Mesothelial cell of epicardium (in vitro differentiated cells): ENCODE results near the gene CD44. TPM values are rescaled to one million over a fixed set of nuclear protein-coding genes. Genes with fewer than 3 reads are reported as not detected.

Experiments
- DNase-seq, 2 experiments: peaks; one replicate each; pipeline ENCODE4 v3.0.0; 2021; ENCODE audit warnings: low spot score in 2 of 2; ENCODE audit not compliant: unreplicated experiment in 2 of 2
- H3K27ac Mint-ChIP-seq: 2 replicates; pipeline ENCODE4 v1.8.0; 2021; ENCODE audit warnings: mixed read lengths
- H3K27me3 Mint-ChIP-seq: 2 replicates; pipeline ENCODE4 v1.8.0; 2021; ENCODE audit warnings: low read depth, mixed read lengths
- H3K36me3 Mint-ChIP-seq: 2 replicates; pipeline ENCODE4 v1.8.0; 2021; ENCODE audit warnings: mixed read lengths
- H3K4me1 Mint-ChIP-seq: 2 replicates; pipeline ENCODE4 v1.8.0; 2021; ENCODE audit warnings: mixed read lengths
- H3K4me3 Mint-ChIP-seq: 2 replicates; pipeline ENCODE4 v1.8.0; 2021; ENCODE audit warnings: mild to moderate bottlenecking, moderate library complexity, mixed read lengths
- H3K9me3 Mint-ChIP-seq: 2 replicates; pipeline ENCODE4 v1.8.0; 2021; ENCODE audit warnings: mixed read lengths
- CTCF ChIP-seq: fragments of 200-600 bp; sonication (generic); IDR thresholded peaks from one replicate; pipeline ENCODE4 v1.5.0; 2021; ENCODE audit warnings: antibody characterized with exemption; ENCODE audit not compliant: unreplicated experiment
- total RNA-seq: library from RNA; stranded (reverse); gene quantifications from 3 replicates; pipeline ENCODE4 v1.2.1, GENCODE V29; 2021

Gene CD44
- total RNA-seq, 1 donor from 2014 or later = 1.9 TPM

- no peak for TF ChIP-seq CTCF
- Mint-ChIP-seq H3K9me3 (peaks cover 16% of the 10 kb centered on the region), H3K36me3 (peaks cover 2% of the 10 kb centered on the region), H3K27me3 (peaks cover 3% of the 10 kb centered on the region), H3K4me3 (no peak overlapping the region), H3K4me1 (peaks cover 5% of the 10 kb centered on the region), H3K27ac (no peak overlapping the region)
- DNase-seq = no peak
Observed at GRCh38 chr11:35233518-35233917, 94.5 kb downstream of the CD44 start.

GRCh38 chr11:35234460-35235156 is 95.6 kb downstream of the CD44 start:
- no peak for DNase-seq
- TF ChIP-seq CTCF = no peak
- H3K36me3 Mint-ChIP-seq = peaks cover 2% of the 10 kb centered on the region

GRCh38 chr11:35235157-35235468 is 96.1 kb downstream of the CD44 start:
- TF ChIP-seq CTCF = no peak

More at GRCh38 chr11:35234460-35235156, 95.6 kb downstream of the CD44 start:
- H3K9me3 Mint-ChIP-seq = peaks cover 16% of the 10 kb centered on the region
- peaks cover 5% of the 10 kb centered on the region for H3K27me3 Mint-ChIP-seq
- H3K27ac Mint-ChIP-seq = no peak overlapping the region
- peaks cover 5% of the 10 kb centered on the region for H3K4me1 Mint-ChIP-seq
- no peak overlapping the region for H3K4me3 Mint-ChIP-seq

GRCh38 chr11:35235498-35235897 is 96.5 kb downstream of the CD44 start:
- H3K4me1 Mint-ChIP-seq = peaks cover 5% of the 10 kb centered on the region
- DNase-seq = no peak
- peaks cover 16% of the 10 kb centered on the region for H3K9me3 Mint-ChIP-seq
- H3K36me3 Mint-ChIP-seq = peaks cover 2% of the 10 kb centered on the region
- H3K27me3 Mint-ChIP-seq = peaks cover 10% of the 10 kb centered on the region
- H3K4me3 Mint-ChIP-seq = no peak overlapping the region
- TF ChIP-seq CTCF = no peak
- H3K27ac Mint-ChIP-seq = no peak overlapping the region

More at GRCh38 chr11:35235157-35235468, 96.1 kb downstream of the CD44 start:
- DNase-seq = no peak
- Mint-ChIP-seq H3K36me3 (peaks cover 2% of the 10 kb centered on the region), H3K9me3 (peaks cover 16% of the 10 kb centered on the region), H3K27ac (no peak overlapping the region), H3K27me3 (peaks cover 8% of the 10 kb centered on the region), H3K4me3 (no peak overlapping the region), H3K4me1 (peaks cover 5% of the 10 kb centered on the region)

GRCh38 chr11:35235936-35236666 is 97.1 kb downstream of the CD44 start:
- Mint-ChIP-seq H3K9me3 (peaks cover 16% of the 10 kb centered on the region), H3K4me3 (no peak overlapping the region), H3K4me1 (peaks cover 5% of the 10 kb centered on the region), H3K27ac (no peak overlapping the region), H3K27me3 (peaks cover 10% of the 10 kb centered on the region), H3K36me3 (peaks cover 2% of the 10 kb centered on the region)
- DNase-seq = no peak
- TF ChIP-seq CTCF = no peak
